Measurements from ENCODE around the gene HIF1AN.
A peak's percentile ranks its signal among the peaks of the same experiment; 100 is the strongest.

The HIF1AN gene

GRCh38 chr10:100510533-100511308 lies 25.0 kb upstream of the HIF1AN start:
- Mint-ChIP-seq H3K4me3 (peak overlapping the region; percentile 45), H3K27ac (peak overlapping the region; percentile 82 to 99), H3K4me1 (peaks cover 79% of the 10 kb centered on the region), H3K27me3 (no peaks in the 10 kb centered on the region), H3K9me3 (no peaks in the 10 kb centered on the region)
- ATAC-seq = peak; percentile 87
- DNase-seq = peak; percentile 76 to 90

- ATAC-seq (no peak), DNase-seq (no peak)
- Mint-ChIP-seq H3K27me3 (no peaks in the 10 kb centered on the region), H3K27ac (no peak overlapping the region), H3K9me3 (no peaks in the 10 kb centered on the region), H3K4me1 (peaks cover 58% of the 10 kb centered on the region), H3K4me3 (no peak overlapping the region)
Observed at GRCh38 chr10:100515612-100516011, 20.1 kb upstream of the HIF1AN start.

- no peaks in the 10 kb centered on the region for H3K9me3 Mint-ChIP-seq
- H3K27ac Mint-ChIP-seq = peak overlapping the region in 1 of 2 donors; percentile 15
- ATAC-seq (no peak), DNase-seq (no peak)
- no peak overlapping the region for H3K4me3 Mint-ChIP-seq
- H3K27me3 Mint-ChIP-seq = no peaks in the 10 kb centered on the region
- H3K4me1 Mint-ChIP-seq = peaks cover 46% of the 10 kb centered on the region
Observed at GRCh38 chr10:100516847-100517246, 18.9 kb upstream of the HIF1AN start.

- ATAC-seq (peak; percentile 83), DNase-seq (peak; percentile 41 to 55)
- peaks cover 34% of the 10 kb centered on the region for H3K4me1 Mint-ChIP-seq
- H3K27me3 Mint-ChIP-seq = no peaks in the 10 kb centered on the region
- H3K27ac Mint-ChIP-seq = no peak overlapping the region
- peak overlapping the region; percentile 48 to 66 for H3K4me3 Mint-ChIP-seq
- no peaks in the 10 kb centered on the region for H3K9me3 Mint-ChIP-seq
Observed at GRCh38 chr10:100518761-100519241, 16.9 kb upstream of the HIF1AN start.

- DNase-seq = no peak
- Mint-ChIP-seq H3K27me3 (no peaks in the 10 kb centered on the region), H3K4me1 (peaks cover 41% of the 10 kb centered on the region), H3K27ac (no peak within 1 kb of the TSS), H3K4me3 (peak within 1 kb of the TSS; percentile 48 to 66), H3K9me3 (no peaks in the 10 kb centered on the region)
- peak; percentile 49 for ATAC-seq
Observed at GRCh38 chr10:100519311-100520051, 16.3 kb upstream of the HIF1AN start, which contains the start of gene SEC31B. TSS of gene SEC31B (minus strand) at chr10:100519861. CDS start at chr10:100516952, 2,909 bp downstream.

GRCh38 chr10:100520811-100521210 lies 14.9 kb upstream of the HIF1AN start:
- Mint-ChIP-seq H3K4me1 (peaks cover 46% of the 10 kb centered on the region), H3K9me3 (no peaks in the 10 kb centered on the region), H3K27me3 (no peaks in the 10 kb centered on the region), H3K27ac (peak overlapping the region in 1 of 2 donors; percentile 57), H3K4me3 (no peak overlapping the region)
- no peak for DNase-seq
- ATAC-seq = no peak

GRCh38 chr10:100522107-100522801 lies 13.5 kb upstream of the HIF1AN start:
- Mint-ChIP-seq H3K9me3 (no peaks in the 10 kb centered on the region), H3K4me3 (no peak overlapping the region), H3K27me3 (no peaks in the 10 kb centered on the region), H3K27ac (no peak overlapping the region), H3K4me1 (peaks cover 53% of the 10 kb centered on the region)
- DNase-seq (no peak), ATAC-seq (no peak)

GRCh38 chr10:100522945-100523344 lies 12.8 kb upstream of the HIF1AN start:
- DNase-seq (no peak), ATAC-seq (no peak)
- Mint-ChIP-seq H3K27me3 (no peaks in the 10 kb centered on the region), H3K9me3 (no peaks in the 10 kb centered on the region), H3K4me1 (peaks cover 48% of the 10 kb centered on the region), H3K27ac (no peak overlapping the region), H3K4me3 (no peak overlapping the region)

GRCh38 chr10:100524206-100524605 lies 11.5 kb upstream of the HIF1AN start:
- no peak for DNase-seq
- no peak overlapping the region for H3K27ac Mint-ChIP-seq
- ATAC-seq = no peak
- no peak overlapping the region for H3K4me3 Mint-ChIP-seq
- H3K4me1 Mint-ChIP-seq = peaks cover 35% of the 10 kb centered on the region
- H3K27me3 Mint-ChIP-seq = no peaks in the 10 kb centered on the region
- no peaks in the 10 kb centered on the region for H3K9me3 Mint-ChIP-seq

GRCh38 chr10:100524638-100525037 lies 11.1 kb upstream of the HIF1AN start:
- no peaks in the 10 kb centered on the region for H3K9me3 Mint-ChIP-seq
- no peak overlapping the region for H3K4me3 Mint-ChIP-seq
- ATAC-seq = no peak
- DNase-seq = no peak
- H3K4me1 Mint-ChIP-seq = peaks cover 31% of the 10 kb centered on the region
- H3K27ac Mint-ChIP-seq = no peak overlapping the region
- H3K27me3 Mint-ChIP-seq = no peaks in the 10 kb centered on the region

GRCh38 chr10:100528123-100528886 lies 7.4 kb upstream of the HIF1AN start:
- Mint-ChIP-seq H3K27ac (peak overlapping the region; percentile 98 to 99), H3K4me1 (peaks cover 50% of the 10 kb centered on the region), H3K27me3 (no peaks in the 10 kb centered on the region), H3K4me3 (peak overlapping the region; percentile 96 to 97), H3K9me3 (no peaks in the 10 kb centered on the region)
- DNase-seq (peak in 1 of 2 donors; percentile 54), ATAC-seq (peak; percentile 74)

GRCh38 chr10:100528921-100529474 lies 6.7 kb upstream of the HIF1AN start:
- ATAC-seq (peak; percentile 24), DNase-seq (no peak)
- Mint-ChIP-seq H3K4me1 (peaks cover 45% of the 10 kb centered on the region), H3K27me3 (no peaks in the 10 kb centered on the region), H3K4me3 (peak overlapping the region; percentile 96 to 97), H3K9me3 (no peaks in the 10 kb centered on the region), H3K27ac (peak overlapping the region; percentile 98 to 99)

GRCh38 chr10:100529475-100530298 lies 6.1 kb upstream of the HIF1AN start, which contains the start of gene NDUFB8:
TSS of gene NDUFB8 (minus strand) at chr10:100529871. CDS start at chr10:100529851, 20 bp downstream.
- H3K9me3 Mint-ChIP-seq = no peaks in the 10 kb centered on the region

GRCh38 chr10:100531761-100532160 lies 4.0 kb upstream of the HIF1AN start:
- no peaks in the 10 kb centered on the region for H3K27me3 Mint-ChIP-seq
- DNase-seq = no peak
- H3K4me1 Mint-ChIP-seq = peaks cover 22% of the 10 kb centered on the region
- H3K9me3 Mint-ChIP-seq = no peaks in the 10 kb centered on the region
- H3K4me3 Mint-ChIP-seq = peak overlapping the region in 1 of 2 donors; percentile 64
- no peak overlapping the region for H3K27ac Mint-ChIP-seq
- peak; percentile 39 for ATAC-seq

More at GRCh38 chr10:100529475-100530298, 6.1 kb upstream of the HIF1AN start, which contains the start of gene NDUFB8:
- DNase-seq = peak; percentile 84 to 88
- Mint-ChIP-seq H3K27me3 (no peaks in the 10 kb centered on the region), H3K27ac (peak within 1 kb of the TSS; percentile 98 to 99), H3K4me1 (peaks cover 39% of the 10 kb centered on the region), H3K4me3 (peak within 1 kb of the TSS; percentile 96 to 97)
- ATAC-seq = peak; percentile 71
